ENCODE measurements around the gene SATB1.

The SATB1 gene

DNA sequence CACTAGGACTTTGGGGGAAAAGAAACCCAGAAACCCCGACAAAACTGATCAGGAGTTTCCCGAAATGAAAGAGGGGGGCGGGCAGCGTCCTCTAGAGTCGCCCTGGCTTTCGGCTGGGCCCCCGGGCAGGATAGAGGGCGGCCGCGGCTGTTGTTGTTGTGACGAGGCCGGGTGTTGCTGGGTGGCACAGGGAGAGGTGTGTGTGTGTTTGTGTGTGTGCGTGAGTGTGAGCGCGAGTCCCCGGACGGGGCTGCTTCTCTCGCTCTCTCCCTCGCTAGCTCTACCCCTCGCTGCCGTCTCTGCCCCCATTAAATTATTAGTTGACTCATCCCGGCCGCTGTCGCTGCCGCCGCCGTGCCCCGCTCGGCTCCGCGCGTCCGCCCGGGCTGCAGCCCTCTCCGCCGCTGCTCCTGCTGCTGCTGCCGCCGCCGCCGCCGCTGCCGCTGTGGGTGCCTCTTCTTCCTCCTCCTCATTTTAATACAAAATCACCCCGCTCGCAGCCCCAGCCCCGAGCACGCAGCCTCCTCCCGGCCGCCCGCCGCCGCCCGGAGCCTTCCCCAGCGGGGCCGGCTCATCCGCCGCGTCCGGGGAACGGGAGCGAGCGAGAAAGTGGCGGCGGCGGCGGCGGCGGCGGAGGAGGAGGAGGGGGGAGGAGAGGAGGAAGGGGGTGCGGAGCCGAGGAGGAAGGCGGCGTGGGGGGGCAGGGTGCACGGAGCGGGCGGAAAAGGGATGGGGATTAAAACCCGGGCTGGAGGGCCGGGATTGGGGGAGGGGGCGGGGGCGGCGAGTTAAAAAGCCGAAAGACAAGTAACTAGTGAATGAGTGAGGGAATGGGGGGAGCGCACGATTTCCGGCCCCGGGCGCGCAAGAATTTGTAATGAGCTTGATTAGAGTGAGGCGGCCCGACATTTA is at the start of gene SATB1:
TSS of gene SATB1 (minus strand) at position 611 of the 912 bp plus-strand sequence. CDS start 4,372 bp downstream, outside the sequence.
- peak within 1 kb of the TSS; percentile 66 for H2AFZ ChIP-seq (ENCODE audit: low read depth)
- peak within 1 kb of the TSS; percentile 29; the same call in 1 of the 2 replicates for H3K4me2 ChIP-seq
- no peak within 1 kb of the TSS for H3K27ac ChIP-seq
- TF ChIP-seq CTCF (conservative IDR thresholded peaks at IDR 0.05; ENCODE audit: low read depth, low read length): no peak
- no peaks in the 10 kb centered on the region for H3K36me3 ChIP-seq (ENCODE audit: insufficient read depth)
- no peaks in the 10 kb centered on the region for H3K79me2 ChIP-seq (ENCODE audit: insufficient read depth, low read depth)
- H4K20me1 ChIP-seq (ENCODE audit: insufficient read depth): no peaks in the 10 kb centered on the region
- no peaks in the 10 kb centered on the region; the same call in 1 of the 2 replicates for H3K27me3 ChIP-seq (ENCODE audit: insufficient read depth, low read depth)
- H3K9ac ChIP-seq: peak within 1 kb of the TSS; percentile 37; the same call in 1 of the 2 replicates
- H3K4me3 ChIP-seq (IDR thresholded peaks at IDR 0.05; ENCODE audit: insufficient read depth, low read depth, low read length): no peak within 1 kb of the TSS
- H3K4me1 ChIP-seq (ENCODE audit: low read depth, poor library complexity, severe bottlenecking): no peaks in the 10 kb centered on the region

DNA sequence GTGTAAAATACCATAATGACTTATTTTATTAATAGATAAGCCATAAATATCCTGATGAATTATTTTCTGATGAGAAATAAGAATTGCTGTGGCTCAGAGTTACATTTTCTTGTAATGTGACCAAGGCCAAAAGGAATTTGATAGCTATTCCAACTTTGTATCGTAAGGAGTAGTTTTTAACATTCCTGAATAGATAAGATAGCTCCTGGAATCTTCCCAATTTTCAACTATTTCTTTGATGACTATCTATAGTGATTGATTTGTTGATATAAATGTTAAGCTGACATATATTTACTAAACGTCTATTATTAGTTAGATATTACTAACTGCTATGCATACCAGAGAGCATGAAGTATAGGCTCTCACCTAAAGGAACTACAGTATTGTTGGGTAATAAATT is 49.1 kb upstream of the SATB1 start:
- Histone ChIP-seq H3K79me2 (ENCODE audit: insufficient read depth, low read depth) (no peaks in the 10 kb centered on the region), H4K20me1 (ENCODE audit: insufficient read depth) (no peaks in the 10 kb centered on the region), H3K4me1 (ENCODE audit: low read depth, poor library complexity, severe bottlenecking) (no peaks in the 10 kb centered on the region), H3K27ac (no peak overlapping the region), H3K27me3 (ENCODE audit: insufficient read depth, low read depth) (no peaks in the 10 kb centered on the region), H3K36me3 (ENCODE audit: insufficient read depth) (no peaks in the 10 kb centered on the region), H3K4me3 (IDR thresholded peaks at IDR 0.05; ENCODE audit: insufficient read depth, low read depth, low read length) (no peak overlapping the region), H3K4me2 (no peak overlapping the region), H2AFZ (ENCODE audit: low read depth) (no peak overlapping the region), H3K9ac (no peak overlapping the region)
- TF ChIP-seq CTCF (conservative IDR thresholded peaks at IDR 0.05; ENCODE audit: low read depth, low read length): no peak

DNA sequence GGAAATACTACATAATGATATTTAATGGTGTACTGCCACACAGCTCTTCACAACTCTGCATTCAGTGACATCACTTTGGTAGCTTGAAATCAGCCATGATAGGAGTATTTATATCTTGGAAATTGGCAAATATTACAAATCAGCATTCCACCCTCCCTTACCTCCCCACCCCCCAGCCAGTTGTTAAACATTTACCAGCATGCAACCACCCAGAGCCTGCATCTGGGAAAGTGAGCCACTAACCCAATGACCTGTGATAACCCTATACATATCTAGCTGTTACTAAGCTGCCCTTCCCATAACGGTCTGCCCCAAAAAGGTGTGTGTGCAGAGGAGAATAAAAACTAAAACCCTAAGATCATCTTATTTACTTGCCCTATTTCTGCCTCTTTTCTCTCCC is 44.6 kb upstream of the SATB1 start:
- H3K9ac ChIP-seq: no peak overlapping the region
- H3K4me1 ChIP-seq (ENCODE audit: low read depth, poor library complexity, severe bottlenecking): no peaks in the 10 kb centered on the region
- H3K36me3 ChIP-seq (ENCODE audit: insufficient read depth): no peaks in the 10 kb centered on the region
- no peak overlapping the region for H2AFZ ChIP-seq (ENCODE audit: low read depth)
- no peak overlapping the region for H3K27ac ChIP-seq
- no peak for TF ChIP-seq CTCF (conservative IDR thresholded peaks at IDR 0.05; ENCODE audit: low read depth, low read length)
- no peaks in the 10 kb centered on the region for H4K20me1 ChIP-seq (ENCODE audit: insufficient read depth)
- no peak overlapping the region for H3K4me2 ChIP-seq
- H3K27me3 ChIP-seq (ENCODE audit: insufficient read depth, low read depth): no peaks in the 10 kb centered on the region
- H3K79me2 ChIP-seq (ENCODE audit: insufficient read depth, low read depth): no peaks in the 10 kb centered on the region
- H3K4me3 ChIP-seq (IDR thresholded peaks at IDR 0.05; ENCODE audit: insufficient read depth, low read depth, low read length): no peak overlapping the region

DNA sequence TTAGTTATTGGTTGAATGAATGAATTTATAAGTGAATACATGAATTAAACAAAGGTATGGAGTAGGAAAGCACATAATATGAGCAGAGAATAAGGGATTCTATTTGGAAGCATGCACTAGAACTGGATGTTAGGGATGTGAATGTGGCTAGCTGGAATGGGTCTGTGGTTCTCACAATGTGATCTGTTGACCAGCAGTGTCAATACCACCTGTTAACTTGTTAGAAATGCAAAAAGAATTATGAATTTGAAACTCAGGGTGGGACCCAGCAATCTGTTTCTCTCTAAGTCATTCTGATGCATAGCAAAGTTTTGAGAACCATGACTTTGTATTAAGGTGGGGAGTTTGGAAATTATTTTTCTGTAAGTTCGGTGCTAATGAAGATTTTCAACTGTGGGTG is 41.0 kb upstream of the SATB1 start:
- H4K20me1 ChIP-seq (ENCODE audit: insufficient read depth): no peaks in the 10 kb centered on the region
- no peaks in the 10 kb centered on the region for H3K36me3 ChIP-seq (ENCODE audit: insufficient read depth)
- no peaks in the 10 kb centered on the region for H3K79me2 ChIP-seq (ENCODE audit: insufficient read depth, low read depth)
- no peak for TF ChIP-seq CTCF (conservative IDR thresholded peaks at IDR 0.05; ENCODE audit: low read depth, low read length)
- H3K27me3 ChIP-seq (ENCODE audit: insufficient read depth, low read depth): no peaks in the 10 kb centered on the region
- H3K9ac ChIP-seq: no peak overlapping the region
- H3K4me1 ChIP-seq (ENCODE audit: low read depth, poor library complexity, severe bottlenecking): no peaks in the 10 kb centered on the region
- no peak overlapping the region for H3K4me2 ChIP-seq
- no peak overlapping the region for H3K27ac ChIP-seq
- H2AFZ ChIP-seq (ENCODE audit: low read depth): no peak overlapping the region
- no peak overlapping the region for H3K4me3 ChIP-seq (IDR thresholded peaks at IDR 0.05; ENCODE audit: insufficient read depth, low read depth, low read length)

All from KMS-11 (cell line).